HepG2 (cell line): Measurements from ENCODE around the gene LMOD1. TPM values are rescaled to one million over a fixed set of nuclear protein-coding genes. Genes with fewer than 3 reads are reported as not detected.

Source experiments
- ATAC-seq: fragments of 200-7000 bp; cut with Tn5 transposase; 3 replicates; pipeline ENCODE4 v1.9.1; 2020; ENCODE audit warnings: mild to moderate bottlenecking, moderate library complexity
- BruUV-seq: library from RNA; stranded (reverse); fragments of 400-500 nt; replicated peaks from 2 replicates; lab custom pipeline; 2021; lab: Mats Ljungman, UMichigan
- CTCF ChIA-PET: fragments of 300-600 bp; formaldehyde crosslinking; extraction: SDS; loops from one replicate; lab custom pipeline; 2021; ENCODE audit warnings: low total read pairs, inconsistent platforms, low intra/inter-chr PET ratio; lab: Yijun Ruan, JAX
- POLR2A ChIA-PET: fragments of 350-600 bp; sonication (Branson Sonifier 250); formaldehyde crosslinking; loops from one replicate; lab custom pipeline; 2020; ENCODE audit warnings: antibody characterized with exemption, inconsistent platforms; lab: Yijun Ruan, JAX
- DNase-seq: peaks from one replicate; pipeline ENCODE4 v3.0.0-alpha.2; 2015; ENCODE audit warnings: low spot score
- FAIRE-seq: peaks from 3 replicates; lab custom pipeline; 2011; peaks lifted over from hg19 to GRCh38; lab: Jason Lieb, UNC
- H2AFZ ChIP-seq: one replicate; pipeline ENCODE4 v1.6.1; 2011; ENCODE audit warnings: low read length, inconsistent platforms
- H3K27ac ChIP-seq: fragments of 300-600 bp; 3 replicates; pipeline ENCODE4 v1.8.0; 2011; ENCODE audit warnings: mixed run types, mild to moderate bottlenecking, mixed read lengths, low read length, inconsistent platforms; ENCODE audit not compliant: insufficient read depth; ENCODE audit errors: extremely low read length
- H3K27me3 ChIP-seq, 2 experiments: fragments of 200-600 bp in 1 of 2; 2 replicates in 1 of 2; 3 replicates in 1 of 2; pipeline versions ENCODE4 v1.6.0 to v1.8.0; 2011; ENCODE audit warnings: low read length in 2 of 2, mild to moderate bottlenecking in 2 of 2, moderate library complexity in 2 of 2, inconsistent platforms in 1 of 2; ENCODE audit not compliant: insufficient read depth in 2 of 2, control insufficient read depth in 1 of 2
- H3K36me3 ChIP-seq, 2 experiments: fragments of 200-600 bp in 1 of 2; replicated peaks in 1 of 2; 2 replicates in 1 of 2; 3 replicates in 1 of 2; pipeline versions ENCODE4 v1.5.1 to v1.8.0; 2011; ENCODE audit warnings: low read length in 2 of 2, inconsistent platforms in 1 of 2; ENCODE audit not compliant: insufficient read depth in 2 of 2, control insufficient read depth in 1 of 2
- H3K4me1 ChIP-seq: 2 replicates; pipeline ENCODE4 v1.5.1; 2012; ENCODE audit warnings: low read length, inconsistent platforms; ENCODE audit not compliant: insufficient read depth
- H3K4me2 ChIP-seq: 2 replicates; pipeline ENCODE4 v1.6.0; 2011; ENCODE audit warnings: low read depth, low read length, inconsistent platforms
- H3K4me3 ChIP-seq, 3 experiments: fragments of 200-600 bp in 1 of 3; sonication (generic), shearing (Covaris generic) in 1 of 3; replicated peaks in 1 of 3; 2 replicates each; pipeline ENCODE4 v1.5.1; 2011 to 2016; ENCODE audit warnings: low read length in 3 of 3, inconsistent platforms in 2 of 3, low read depth in 2 of 3, mild to moderate bottlenecking in 2 of 3, control low read depth in 1 of 3, mixed read lengths in 1 of 3; ENCODE audit not compliant: insufficient read depth in 1 of 3
- H3K79me2 ChIP-seq: one replicate; pipeline ENCODE4 v1.6.1; 2011; ENCODE audit warnings: low read length, inconsistent platforms; ENCODE audit not compliant: insufficient read depth
- H3K9ac ChIP-seq: 2 replicates; pipeline ENCODE4 v1.6.0; 2011; ENCODE audit warnings: mild to moderate bottlenecking, low read depth, low read length, inconsistent platforms; ENCODE audit not compliant: insufficient read depth
- H3K9me3 ChIP-seq: 2 replicates; pipeline ENCODE4 v1.5.1; 2012; ENCODE audit warnings: mild to moderate bottlenecking, low read length
- H4K20me1 ChIP-seq: 2 replicates; pipeline ENCODE4 v1.6.0; 2011; ENCODE audit warnings: inconsistent platforms, mild to moderate bottlenecking, low read length, moderate library complexity; ENCODE audit not compliant: insufficient read depth
- EHMT2 ChIP-seq: fragments of 200-600 bp; sonication (generic); IDR thresholded peaks from 2 replicates; pipeline ENCODE4 v1.7.0; 2017; ENCODE audit warnings: antibody characterized with exemption, low read depth, low read length, borderline replicate concordance
- NFIB ChIP-seq: sonication (generic); formaldehyde crosslinking; IDR thresholded peaks from 2 replicates; pipeline ENCODE4 v1.9.0; 2021; ENCODE audit warnings: missing genetic modification reagents, mild to moderate bottlenecking, borderline replicate concordance
- THYN1 ChIP-seq: sonication (generic); formaldehyde crosslinking; IDR thresholded peaks from 2 replicates; pipeline ENCODE4 v1.8.1; 2023; ENCODE audit warnings: low read depth, mild to moderate bottlenecking, moderate library complexity, missing genetic modification reagents, borderline replicate concordance
- XBP1 ChIP-seq: sonication (generic); formaldehyde crosslinking; IDR thresholded peaks from 2 replicates; pipeline ENCODE4 v1.5.0; 2020; ENCODE audit warnings: missing genetic modification reagents
- ZNF160 ChIP-seq: sonication (generic); formaldehyde crosslinking; IDR thresholded peaks from 2 replicates; pipeline ENCODE4 v1.8.0; 2022; ENCODE audit warnings: mild to moderate bottlenecking, inconsistent platforms, missing genetic modification reagents
- ZNF282 ChIP-seq: fragments of 450-650 bp; IDR thresholded peaks from 2 replicates; pipeline ENCODE4 v1.6.1; 2018; ENCODE audit not compliant: partially characterized antibody
- ZNF317 ChIP-seq: sonication (generic); formaldehyde crosslinking; IDR thresholded peaks from 2 replicates; pipeline ENCODE4 v1.5.0; 2020; ENCODE audit warnings: mild to moderate bottlenecking, missing genetic modification reagents
- ZNF431 ChIP-seq: sonication (generic); formaldehyde crosslinking; IDR thresholded peaks from 2 replicates; pipeline ENCODE4 v1.9.0; 2022; ENCODE audit warnings: missing genetic modification reagents, low read depth, mild to moderate bottlenecking, borderline replicate concordance
- ZNF609 ChIP-seq: sonication (generic); formaldehyde crosslinking; IDR thresholded peaks from 2 replicates; pipeline ENCODE4 v1.4.0; 2020; ENCODE audit warnings: mild to moderate bottlenecking, missing genetic modification reagents, borderline replicate concordance
- ZNF770 ChIP-seq: sonication (generic); formaldehyde crosslinking; IDR thresholded peaks from 2 replicates; pipeline ENCODE4 v1.5.0; 2020; ENCODE audit warnings: mild to moderate bottlenecking, missing genetic modification reagents
- ZNF879 ChIP-seq: sonication (generic); formaldehyde crosslinking; IDR thresholded peaks from 2 replicates; pipeline ENCODE4 v1.8.1; 2023; ENCODE audit warnings: missing genetic modification reagents
- ZSCAN29 ChIP-seq: sonication (generic); formaldehyde crosslinking; conservative IDR thresholded peaks from 2 replicates; pipeline ENCODE4 v1.4.0; 2020; ENCODE audit warnings: mild to moderate bottlenecking, missing genetic modification reagents
- ZSCAN5A ChIP-seq: sonication (generic); formaldehyde crosslinking; IDR thresholded peaks from 2 replicates; pipeline ENCODE4 v1.8.0; 2022; ENCODE audit warnings: mild to moderate bottlenecking, missing genetic modification reagents, borderline replicate concordance
- WGBS: methylation state at CpG from one replicate; pipeline ENCODE4 v1.1.6; 2017; ENCODE audit warnings: low lambda C conversion rate; 5-methylcytosine and 5-hydroxymethylcytosine counted together
- in situ Hi-C: cut with HindIII; loops from 2 replicates; pipeline ENCODE4 v1.10.0; 2017; ENCODE audit warnings: low pct_unique_long_range_greater_than_20kb; ENCODE audit not compliant: extremely low pct_ligation_motif_present
- intact Hi-C: fragments of 100-400 bp; cut with micrococcal nuclease; formaldehyde crosslinking; loops from one replicate; pipeline ENCODE4 v1.10.0; 2022; ENCODE audit not compliant: unreplicated experiment
- polyA plus RNA-seq, 8 experiments: library from polyadenylated mRNA; depleted of rRNA in 3 of 8; stranded (reverse) in 7 of 8; unstranded in 1 of 8; fragments of >200 nt; fragmentation: Illumina TruSeq in 4 of 8; extraction: Trizol in 4 of 8; gene quantifications; 2 replicates each; pipeline versions ENCODE4 v1.2.1 to v1.2.3, GENCODE V29; 2011 to 2016; ENCODE audit warnings: low read depth in 4 of 8, missing spikeins in 1 of 8, mixed read lengths in 1 of 8; ENCODE audit not compliant: insufficient read depth in 1 of 8
- total RNA-seq, 5 experiments: library from RNA; depleted of rRNA; stranded (reverse); fragments of >200 nt; fragmentation: Illumina TruSeq; extraction: Trizol; gene quantifications; 2 replicates each; pipeline ENCODE4 v1.2.3, GENCODE V29; 2016; ENCODE audit warnings: low read depth in 1 of 5

Gene LMOD1
- total and polyA plus RNA-seq, 2 of the 13 experiments (the other 11 are each of a cell fraction or from before 2014, with no cell fraction given): not detected

- TF ChIP-seq ZSCAN5A (CRISPR knock-in tag) (no peak), ZSCAN29 (CRISPR knock-in tag) (no peak), NFIB (no peak), EHMT2 (no peak), ZNF317 (CRISPR knock-in tag) (no peak)
Observed at GRCh38 chr1:201925981-201926645, 20.2 kb downstream of the LMOD1 start (continued).

GRCh38 chr1:201925301-201925567, 21.1 kb downstream of the LMOD1 start:
- no peaks in the 10 kb centered on the region for H3K79me2 ChIP-seq
- no peaks in the 10 kb centered on the region for H3K9me3 ChIP-seq
- 62% methylated on average over 2 of the region's 2 CpGs for WGBS
- no peak overlapping the region for H3K27ac ChIP-seq
- ATAC-seq (no peak), FAIRE-seq (no peak), DNase-seq (no peak)
- CTCF ChIA-PET: interaction anchor here (0.6 kb wide), 1 partner anchor 21 kb away, joined by 3 read pairs; no protein-coding TSS in a partner anchor
- no peak overlapping the region for H3K9ac ChIP-seq
- no peaks in the 10 kb centered on the region for H4K20me1 ChIP-seq
- no TSS peak for BruUV-seq
- no peak overlapping the region for H2AFZ ChIP-seq
- no peaks in the 10 kb centered on the region for H3K36me3 ChIP-seq
- POLR2A ChIA-PET: no interaction called here
- no peak overlapping the region for H3K4me3 ChIP-seq
- H3K4me2 ChIP-seq: no peak overlapping the region
- in situ Hi-C loops (no loop called here), intact Hi-C loops (no loop called here)
- H3K27me3 ChIP-seq: no peaks in the 10 kb centered on the region; a peak in 1 of 5 replicates
- H3K4me1 ChIP-seq: no peaks in the 10 kb centered on the region
- TF ChIP-seq ZNF431 (CRISPR knock-in tag) (no peak), ZNF879 (CRISPR knock-in tag) (no peak), XBP1 (CRISPR knock-in tag) (no peak), ZNF609 (CRISPR knock-in tag) (no peak), THYN1 (CRISPR knock-in tag) (no peak), ZNF770 (no peak), ZNF282 (no peak), ZNF160 (CRISPR knock-in tag) (no peak)
